Limb (tissue), 2 donors: ENCODE results near the gene SLC9A2.

Experiments
- DNase-seq, 2 donors: peaks; one replicate each; pipeline ENCODE4 v3.0.0-alpha.2; 2016; ENCODE audit errors: extremely low spot score in 2 of 2

Gene SLC9A2

GRCh38 chr2:102724553-102724952, 105.2 kb downstream of the SLC9A2 start:
- no peak for DNase-seq

- DNase-seq, result no peak
Observed at GRCh38 chr2:102726128-102727087, 107.1 kb downstream of the SLC9A2 start.

- DNase-seq, result peak in 1 of 2 donors; percentile 46
Observed at GRCh38 chr2:102735416-102736109, 116.2 kb downstream of the SLC9A2 start.

GRCh38 chr2:102736110-102736409, 116.7 kb downstream of the SLC9A2 start:
- DNase-seq, result no peak

- peak; percentile 78 to 90 for DNase-seq
Observed at GRCh38 chr2:102736410-102737409, 117.4 kb downstream of the SLC9A2 start.

GRCh38 chr2:102737431-102737830, 118.1 kb downstream of the SLC9A2 start:
- no peak for DNase-seq

- DNase-seq, result no peak
Observed at GRCh38 chr2:102743259-102743658, 123.9 kb downstream of the SLC9A2 start.

GRCh38 chr2:102748107-102748506, 128.8 kb downstream of the SLC9A2 start:
- no peak for DNase-seq

- no peak for DNase-seq
Observed at GRCh38 chr2:102749938-102750337, 130.6 kb downstream of the SLC9A2 start.

- DNase-seq, result peak in 1 of 2 donors; percentile 62
Observed at GRCh38 chr2:102753563-102754159, 134.3 kb downstream of the SLC9A2 start.

- DNase-seq, result no peak
Observed at GRCh38 chr2:102754456-102755145, 135.2 kb downstream of the SLC9A2 start.

- no peak for DNase-seq
Observed at GRCh38 chr2:102755284-102755683, 135.9 kb downstream of the SLC9A2 start.

GRCh38 chr2:102758439-102758838, 139.1 kb downstream of the SLC9A2 start:
- no peak for DNase-seq
